ENCODE measurements around the gene SERPING1.
"Not testable (repeated sequence)": the region's sequence is repeated elsewhere in the genome, so short reads cannot be mapped to it uniquely, and the experiment has no call there.

Gene SERPING1

GRCh38 chr11:57647372-57647771, 49.9 kb downstream of the SERPING1 start:
- peak overlapping the region; percentile 63 for H3K9ac ChIP-seq (ENCODE audit: low read depth, low read length)
- peaks cover 63% of the 10 kb centered on the region for H3K4me1 ChIP-seq (ENCODE audit: insufficient read depth, low read length)
- H3K4me3 ChIP-seq (ENCODE audit: low read length) = peak overlapping the region; percentile 55
- peak overlapping the region; percentile 70; the same call in 1 of the 2 replicates for H3K27ac ChIP-seq (ENCODE audit: low read depth, low read length)
- H3K9me3 ChIP-seq (ENCODE audit: insufficient read depth, low read depth, low read length) = no peaks in the 10 kb centered on the region
- WGBS = 2% methylated on average over 10 of the region's 10 CpGs
- H3K27me3 ChIP-seq (ENCODE audit: insufficient read depth, low read length) = no peaks in the 10 kb centered on the region
- peaks cover 19% of the 10 kb centered on the region for H3K36me3 ChIP-seq (ENCODE audit: insufficient read depth, low read length)

- Histone ChIP-seq H3K36me3 (ENCODE audit: insufficient read depth, low read length) (peaks cover 13% of the 10 kb centered on the region), H3K9me3 (ENCODE audit: insufficient read depth, low read depth, low read length) (no peaks in the 10 kb centered on the region), H3K27ac (ENCODE audit: low read depth, low read length) (peak overlapping the region; percentile 71; the same call in 1 of the 2 replicates), H3K4me3 (ENCODE audit: low read length) (peak overlapping the region; percentile 55), H3K4me1 (ENCODE audit: insufficient read depth, low read length) (peaks cover 67% of the 10 kb centered on the region), H3K27me3 (ENCODE audit: insufficient read depth, low read length) (0 out of 2 replicates have a peak, but pooled peaks cover 2% of the 10 kb centered on the region), H3K9ac (ENCODE audit: low read depth, low read length) (peak overlapping the region; percentile 63)
- WGBS = 5% methylated on average over 13 of the region's 13 CpGs
These were observed 50.7 kb downstream of the SERPING1 start for GRCh38 chr11:57647960-57648800.

GRCh38 chr11:57648801-57649735, 51.6 kb downstream of the SERPING1 start:
- H3K4me1 ChIP-seq (ENCODE audit: insufficient read depth, low read length) = peaks cover 65% of the 10 kb centered on the region
- H3K27ac ChIP-seq (ENCODE audit: low read depth, low read length) = peak overlapping the region; percentile 71; the same call in 1 of the 2 replicates
- H3K27me3 ChIP-seq (ENCODE audit: insufficient read depth, low read length) = 0 out of 2 replicates have a peak, but pooled peaks cover 2% of the 10 kb centered on the region
- H3K4me3 ChIP-seq (ENCODE audit: low read length) = peak overlapping the region; percentile 55
- H3K36me3 ChIP-seq (ENCODE audit: insufficient read depth, low read length) = peaks cover 4% of the 10 kb centered on the region; the same call in 1 of the 2 replicates
- peak overlapping the region; percentile 63 for H3K9ac ChIP-seq (ENCODE audit: low read depth, low read length)
- WGBS = under 1% methylated on average over 23 of the region's 23 CpGs
- no peaks in the 10 kb centered on the region for H3K9me3 ChIP-seq (ENCODE audit: insufficient read depth, low read depth, low read length)

GRCh38 chr11:57649826-57650738, 52.6 kb downstream of the SERPING1 start, which contains the start of gene YPEL4:
Gene YPEL4, minus strand, starts transcription at chr11:57649912. Its CDS starts 2,805 bp downstream, at chr11:57647107.
- Histone ChIP-seq H3K27me3 (ENCODE audit: insufficient read depth, low read length) (0 out of 2 replicates have a peak, but pooled peaks cover 2% of the 10 kb centered on the region), H3K4me1 (ENCODE audit: insufficient read depth, low read length) (peaks cover 59% of the 10 kb centered on the region), H3K36me3 (ENCODE audit: insufficient read depth, low read length) (peaks cover 4% of the 10 kb centered on the region; the same call in 1 of the 2 replicates), H3K4me3 (ENCODE audit: low read length) (peak within 1 kb of the TSS; percentile 55), H3K9me3 (ENCODE audit: insufficient read depth, low read depth, low read length) (no peaks in the 10 kb centered on the region), H3K27ac (ENCODE audit: low read depth, low read length) (peak within 1 kb of the TSS; percentile 71; the same call in 1 of the 2 replicates), H3K9ac (ENCODE audit: low read depth, low read length) (peak within 1 kb of the TSS; percentile 63)
- WGBS = 22% methylated on average over 13 of the region's 15 CpGs

GRCh38 chr11:57650739-57651090, 53.2 kb downstream of the SERPING1 start:
- 76% methylated on average over 5 of the region's 5 CpGs for WGBS
- Histone ChIP-seq H3K4me1 (ENCODE audit: insufficient read depth, low read length) (peaks cover 52% of the 10 kb centered on the region), H3K4me3 (ENCODE audit: low read length) (peak overlapping the region; percentile 49; the same call in 1 of the 2 replicates), H3K9me3 (ENCODE audit: insufficient read depth, low read depth, low read length) (no peaks in the 10 kb centered on the region), H3K27me3 (ENCODE audit: insufficient read depth, low read length) (0 out of 2 replicates have a peak, but pooled peaks cover 2% of the 10 kb centered on the region), H3K9ac (ENCODE audit: low read depth, low read length) (no peak overlapping the region; the same call in 1 of the 2 replicates), H3K36me3 (ENCODE audit: insufficient read depth, low read length) (peaks cover 4% of the 10 kb centered on the region; the same call in 1 of the 2 replicates), H3K27ac (ENCODE audit: low read depth, low read length) (no peak overlapping the region; the same call in 1 of the 2 replicates)

GRCh38 chr11:57651408-57651807, 53.9 kb downstream of the SERPING1 start:
- H3K27me3 ChIP-seq (ENCODE audit: insufficient read depth, low read length) = 0 out of 2 replicates have a peak, but pooled peaks cover 2% of the 10 kb centered on the region
- no peaks in the 10 kb centered on the region for H3K9me3 ChIP-seq (ENCODE audit: insufficient read depth, low read depth, low read length)
- WGBS = 90% methylated on average over 7 of the region's 7 CpGs
- H3K27ac ChIP-seq (ENCODE audit: low read depth, low read length) = no peak overlapping the region
- H3K4me3 ChIP-seq (ENCODE audit: low read length) = no peak overlapping the region
- peaks cover 2% of the 10 kb centered on the region; the same call in 1 of the 2 replicates for H3K36me3 ChIP-seq (ENCODE audit: insufficient read depth, low read length)
- peaks cover 45% of the 10 kb centered on the region for H3K4me1 ChIP-seq (ENCODE audit: insufficient read depth, low read length)
- H3K9ac ChIP-seq (ENCODE audit: low read depth, low read length) = no peak overlapping the region

GRCh38 chr11:57652230-57652629, 54.7 kb downstream of the SERPING1 start:
- not testable (repeated sequence) for H3K27ac ChIP-seq (ENCODE audit: low read depth, low read length)

GRCh38 chr11:57652662-57653061, 55.2 kb downstream of the SERPING1 start:
- Histone ChIP-seq H3K36me3 (ENCODE audit: insufficient read depth, low read length) (no peaks in the 10 kb centered on the region), H3K4me3 (ENCODE audit: low read length) (no peak overlapping the region), H3K27ac (ENCODE audit: low read depth, low read length) (no peak overlapping the region), H3K4me1 (ENCODE audit: insufficient read depth, low read length) (peaks cover 35% of the 10 kb centered on the region), H3K27me3 (ENCODE audit: insufficient read depth, low read length) (0 out of 2 replicates have a peak, but pooled peaks cover 2% of the 10 kb centered on the region), H3K9me3 (ENCODE audit: insufficient read depth, low read depth, low read length) (no peaks in the 10 kb centered on the region), H3K9ac (ENCODE audit: low read depth, low read length) (no peak overlapping the region)
- WGBS = 96% methylated on average over 3 of the region's 3 CpGs

More at GRCh38 chr11:57652230-57652629, 54.7 kb downstream of the SERPING1 start:
- not testable (repeated sequence) for H3K9ac ChIP-seq (ENCODE audit: low read depth, low read length); H3K36me3 ChIP-seq (ENCODE audit: insufficient read depth, low read length); H3K27me3 ChIP-seq (ENCODE audit: insufficient read depth, low read length); H3K4me3 ChIP-seq (ENCODE audit: low read length); H3K9me3 ChIP-seq (ENCODE audit: insufficient read depth, low read depth, low read length)
- WGBS = 94% methylated on average over 14 of the region's 14 CpGs
- peaks cover 39% of the 10 kb centered on the region for H3K4me1 ChIP-seq (ENCODE audit: insufficient read depth, low read length)

GRCh38 chr11:57653163-57653562, 55.7 kb downstream of the SERPING1 start:
- 45% methylated on average over 2 of the region's 3 CpGs for WGBS

GRCh38 chr11:57656885-57657193, 59.4 kb downstream of the SERPING1 start:
- H3K9me3 ChIP-seq (ENCODE audit: insufficient read depth, low read depth, low read length) = no peaks in the 10 kb centered on the region
- WGBS = 48% methylated on average over 5 of the region's 5 CpGs
- H3K9ac ChIP-seq (ENCODE audit: low read depth, low read length) = peak overlapping the region; percentile 53
- H3K36me3 ChIP-seq (ENCODE audit: insufficient read depth, low read length) = peaks cover 26% of the 10 kb centered on the region
- peaks cover 8% of the 10 kb centered on the region; the same call in 1 of the 2 replicates for H3K4me1 ChIP-seq (ENCODE audit: insufficient read depth, low read length)
- H3K27ac ChIP-seq (ENCODE audit: low read depth, low read length) = no peak overlapping the region; the same call in 1 of the 2 replicates
- H3K4me3 ChIP-seq (ENCODE audit: low read length) = peak overlapping the region; percentile 86
- H3K27me3 ChIP-seq (ENCODE audit: insufficient read depth, low read length) = 0 out of 2 replicates have a peak, but pooled peaks cover 2% of the 10 kb centered on the region

More at GRCh38 chr11:57653163-57653562, 55.7 kb downstream of the SERPING1 start:
- Histone ChIP-seq H3K4me1 (ENCODE audit: insufficient read depth, low read length) (peaks cover 30% of the 10 kb centered on the region), H3K36me3 (ENCODE audit: insufficient read depth, low read length) (no peaks in the 10 kb centered on the region), H3K4me3 (ENCODE audit: low read length) (no peak overlapping the region), H3K27ac (ENCODE audit: low read depth, low read length) (no peak overlapping the region), H3K9ac (ENCODE audit: low read depth, low read length) (no peak overlapping the region), H3K27me3 (ENCODE audit: insufficient read depth, low read length) (0 out of 2 replicates have a peak, but pooled peaks cover 2% of the 10 kb centered on the region), H3K9me3 (ENCODE audit: insufficient read depth, low read depth, low read length) (no peaks in the 10 kb centered on the region)

Data from HUES64 (cell line).